Measurements from ENCODE around the gene MFNG. TPM values are rescaled to one million over a fixed set of nuclear protein-coding genes. Genes with fewer than 3 reads are reported as not detected.
A peak's percentile ranks its signal among the peaks of the same experiment; 100 is the strongest.

The MFNG gene
- total RNA-seq, 1 experiment from 2014 or later = not detected

GRCh38 chr22:37500745-37501609 lies 14.8 kb upstream of the MFNG start:
- no peak for DNase-seq (ENCODE audit: low read depth, low spot score)
- in situ Hi-C loops (cut with HindIII; ENCODE audit: low pct_unique_long_range_greater_than_20kb, low sequenced_read_pairs) = no loop called here

DNA sequence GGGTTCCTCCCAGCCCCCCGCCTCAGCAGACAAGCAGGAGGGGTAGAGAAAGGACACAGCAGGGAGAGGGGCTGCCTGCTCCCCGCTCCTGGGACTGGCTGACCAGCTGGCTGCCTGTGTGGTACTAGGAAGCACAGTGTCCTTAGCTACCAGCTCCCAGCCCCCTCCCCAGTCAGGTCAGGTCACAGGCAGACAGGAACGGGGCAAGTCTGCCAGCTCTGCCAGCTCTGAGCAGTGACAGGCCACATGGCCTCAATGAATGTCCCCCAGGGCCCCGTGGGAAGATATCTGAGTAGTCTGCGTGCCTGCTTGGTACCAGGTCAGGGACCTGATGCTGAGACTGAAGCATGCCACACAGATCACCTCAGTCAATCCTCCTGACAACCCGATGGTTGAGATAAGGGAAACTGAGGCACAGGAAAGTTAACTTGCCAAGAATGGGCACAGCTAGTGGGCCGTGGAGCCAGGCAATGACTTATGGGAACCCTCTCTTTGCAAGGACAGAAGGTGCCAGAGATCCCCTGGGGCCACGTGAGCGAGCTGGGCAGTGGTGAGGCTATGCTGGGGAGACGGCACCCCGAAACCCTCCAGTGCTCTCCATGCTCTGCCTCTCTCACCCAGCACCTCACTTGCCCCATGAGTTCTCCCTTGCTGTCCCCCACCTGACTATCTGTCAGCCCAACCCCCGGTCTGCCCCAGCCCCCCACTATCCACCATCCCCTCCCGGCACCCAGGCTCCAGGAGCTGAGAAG lies 13.8 kb upstream of the MFNG start:
- in situ Hi-C loops (cut with HindIII; ENCODE audit: low pct_unique_long_range_greater_than_20kb, low sequenced_read_pairs) = no loop called here
- no peak for DNase-seq (ENCODE audit: low read depth, low spot score)

DNA sequence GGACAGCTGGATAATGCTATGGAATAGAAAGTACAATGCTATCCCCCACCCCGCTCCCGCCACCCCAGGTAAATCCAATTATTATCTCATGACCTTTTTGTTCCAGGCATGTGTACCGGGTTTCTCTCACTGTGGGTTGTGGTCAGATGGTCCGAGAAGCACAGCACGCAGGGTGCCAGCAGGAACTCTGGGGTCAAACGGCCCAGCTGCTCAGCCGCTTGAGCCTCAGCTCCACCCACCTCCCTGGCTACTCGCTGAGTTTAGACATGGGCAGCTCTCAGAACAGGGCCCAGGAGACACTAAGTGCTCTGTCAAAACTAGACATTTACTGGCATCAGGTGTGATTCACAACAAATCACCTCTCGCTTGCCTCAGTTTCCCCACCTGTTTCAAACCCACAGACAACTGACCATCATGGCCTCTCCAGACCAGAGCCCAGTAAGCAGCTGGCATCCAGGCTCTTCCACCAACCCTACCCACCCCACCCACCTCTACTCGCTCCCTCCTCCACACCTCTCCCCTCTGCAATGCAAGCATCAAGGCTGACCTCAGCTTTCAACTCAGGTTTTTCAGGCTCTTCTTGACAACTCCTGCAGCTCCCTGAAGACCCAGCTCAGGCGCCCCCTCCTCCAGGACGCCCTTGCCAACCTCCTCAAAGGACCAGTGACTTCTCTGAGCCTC lies 13.0 kb upstream of the MFNG start:
- in situ Hi-C loops (cut with HindIII; ENCODE audit: low pct_unique_long_range_greater_than_20kb, low sequenced_read_pairs) = no loop called here
- DNase-seq (ENCODE audit: low read depth, low spot score) = no peak

- in situ Hi-C loops (cut with HindIII; ENCODE audit: low pct_unique_long_range_greater_than_20kb, low sequenced_read_pairs) = no loop called here
- DNase-seq (ENCODE audit: low read depth, low spot score) = peak; percentile 60
Observed at GRCh38 chr22:37498289-37498909, 12.2 kb upstream of the MFNG start.

DNA sequence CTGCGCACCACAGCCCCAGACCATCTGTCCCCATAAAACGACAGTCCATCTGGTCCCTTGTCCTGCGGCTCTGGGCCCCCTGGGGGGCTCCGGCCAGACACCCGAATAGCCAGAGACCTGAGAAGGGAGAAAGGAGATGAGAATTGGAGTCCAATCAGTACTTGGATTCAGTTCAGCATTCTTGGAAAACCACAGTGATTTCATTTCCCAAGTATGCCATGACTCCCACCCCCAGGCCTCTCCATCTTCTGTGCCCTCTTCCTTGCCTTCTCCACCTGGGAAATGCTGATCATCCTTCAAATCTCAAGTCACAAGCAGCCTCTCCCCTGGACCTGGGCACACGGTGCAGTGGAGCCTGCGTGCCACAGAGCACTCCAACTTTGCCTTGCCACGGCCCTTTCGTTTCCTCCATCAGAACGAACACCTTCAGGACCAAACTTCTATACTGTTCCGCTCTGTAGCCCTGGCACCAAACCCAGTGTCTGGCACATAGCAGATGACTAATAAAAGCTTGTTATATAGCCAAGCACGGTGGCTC lies 10.9 kb upstream of the MFNG start:
- in situ Hi-C loops (cut with HindIII; ENCODE audit: low pct_unique_long_range_greater_than_20kb, low sequenced_read_pairs) = no loop called here
- DNase-seq (ENCODE audit: low read depth, low spot score) = no peak

- in situ Hi-C loops (cut with HindIII; ENCODE audit: low pct_unique_long_range_greater_than_20kb, low sequenced_read_pairs) = no loop called here
- DNase-seq (ENCODE audit: low read depth, low spot score) = no peak
Observed at GRCh38 chr22:37496651-37497050, 10.5 kb upstream of the MFNG start.

DNA sequence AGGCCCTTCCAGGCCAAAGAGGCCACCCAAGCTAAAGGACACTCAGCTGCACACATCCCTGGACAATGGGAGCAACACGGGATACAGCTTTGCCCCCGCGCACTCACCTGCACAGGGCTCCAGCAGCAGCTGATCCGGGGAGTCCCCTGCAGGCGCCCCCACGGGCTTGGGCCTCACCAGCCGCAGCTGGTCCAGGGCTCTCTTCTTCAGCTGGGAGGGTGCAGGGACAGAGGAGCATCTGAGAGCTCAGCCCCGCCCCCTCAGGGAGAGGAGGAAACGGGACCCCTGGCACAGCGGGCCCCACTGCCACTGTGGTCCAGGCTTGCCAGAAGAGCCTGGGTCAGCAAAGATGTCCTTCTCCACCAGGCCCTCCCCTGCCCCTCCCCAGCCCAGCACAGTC lies 7.8 kb upstream of the MFNG start:
- in situ Hi-C loops (cut with HindIII; ENCODE audit: low pct_unique_long_range_greater_than_20kb, low sequenced_read_pairs) = no loop called here
- DNase-seq (ENCODE audit: low read depth, low spot score) = no peak

- DNase-seq (ENCODE audit: low read depth, low spot score) = peak; percentile 70
- in situ Hi-C loops (cut with HindIII; ENCODE audit: low pct_unique_long_range_greater_than_20kb, low sequenced_read_pairs) = no loop called here
Observed at GRCh38 chr22:37492428-37493344, 6.5 kb upstream of the MFNG start.

GRCh38 chr22:37491559-37492427 lies 5.6 kb upstream of the MFNG start:
- in situ Hi-C loops (cut with HindIII; ENCODE audit: low pct_unique_long_range_greater_than_20kb, low sequenced_read_pairs) = no loop called here
- DNase-seq (ENCODE audit: low read depth, low spot score) = no peak

DNA sequence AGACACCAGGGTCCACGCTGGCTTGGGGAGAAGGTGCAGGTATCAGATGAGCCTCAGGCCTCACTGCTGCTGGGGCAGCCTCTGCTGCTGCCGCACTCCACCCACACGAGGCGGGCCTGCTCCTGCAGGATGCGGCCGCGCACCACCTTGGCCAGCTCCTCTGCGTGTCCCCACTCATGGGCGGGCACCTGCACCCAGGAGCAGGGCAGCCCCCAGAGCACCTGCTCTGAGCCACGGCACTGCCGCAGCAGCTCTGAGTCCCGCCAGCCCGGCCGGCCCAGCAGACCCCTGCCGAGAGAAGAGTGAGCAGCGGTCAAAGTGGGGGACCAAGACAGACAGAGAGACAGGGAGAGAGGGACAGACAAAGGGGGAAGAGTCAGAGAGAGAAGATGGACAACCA lies 4.9 kb upstream of the MFNG start:
- DNase-seq (ENCODE audit: low read depth, low spot score) = no peak
- in situ Hi-C loops (cut with HindIII; ENCODE audit: low pct_unique_long_range_greater_than_20kb, low sequenced_read_pairs) = no loop called here

- DNase-seq (ENCODE audit: low read depth, low spot score) = no peak
- in situ Hi-C loops (cut with HindIII; ENCODE audit: low pct_unique_long_range_greater_than_20kb, low sequenced_read_pairs) = no loop called here
Observed at GRCh38 chr22:37489983-37490382, 3.8 kb upstream of the MFNG start.

- DNase-seq (ENCODE audit: low read depth, low spot score) = no peak
- in situ Hi-C loops (cut with HindIII; ENCODE audit: low pct_unique_long_range_greater_than_20kb, low sequenced_read_pairs) = no loop called here
Observed at GRCh38 chr22:37488337-37489135, 2.4 kb upstream of the MFNG start.

- DNase-seq (ENCODE audit: low read depth, low spot score) = no peak
- in situ Hi-C loops (cut with HindIII; ENCODE audit: low pct_unique_long_range_greater_than_20kb, low sequenced_read_pairs) = no loop called here
Observed at GRCh38 chr22:37487571-37487970, 1.4 kb upstream of the MFNG start.

- in situ Hi-C loops (cut with HindIII; ENCODE audit: low pct_unique_long_range_greater_than_20kb, low sequenced_read_pairs) = no loop called here
- no peak for DNase-seq (ENCODE audit: low read depth, low spot score)
Observed at GRCh38 chr22:37487129-37487528, 945 bp upstream of the MFNG start.

Measured in SK-MEL-5 (cell line).